GM23338 (cell line): ENCODE results near the gene DDIT3. TPM values are rescaled to one million over a fixed set of nuclear protein-coding genes. Genes with fewer than 3 reads are reported as not detected.

Experiments used
- ATAC-seq: fragments of 200-7000 bp; cut with Tn5 transposase; 3 replicates; pipeline ENCODE4 v1.9.1; 2020
- DNase-seq: peaks from one replicate; pipeline ENCODE4 v3.0.0-alpha.2; 2015; ENCODE audit warnings: low spot score
- H2AFZ ChIP-seq: fragments of 200-600 bp; sonication (generic); 2 replicates; pipeline ENCODE4 v1.8.0; 2016; ENCODE audit warnings: antibody characterized with exemption, mild to moderate bottlenecking, moderate library complexity
- H3F3A ChIP-seq: fragments of 200-600 bp; sonication (generic); replicated peaks from 2 replicates; pipeline ENCODE4 v1.8.0; 2017; ENCODE audit warnings: antibody characterized with exemption, mixed run types, low read depth
- H3K27ac ChIP-seq: fragments of 200-600 bp; sonication (generic); 2 replicates; pipeline ENCODE4 v1.6.1; 2016; ENCODE audit warnings: low read depth
- H3K27me3 ChIP-seq: fragments of 200-600 bp; sonication (generic); 2 replicates; pipeline ENCODE4 v1.8.0; 2016; ENCODE audit warnings: mild to moderate bottlenecking, mixed run types, moderate library complexity; ENCODE audit not compliant: insufficient read depth
- H3K36me3 ChIP-seq: fragments of 200-600 bp; sonication (generic); 2 replicates; pipeline ENCODE4 v1.8.0; 2016; ENCODE audit warnings: mild to moderate bottlenecking; ENCODE audit not compliant: insufficient read depth
- H3K4me1 ChIP-seq: fragments of 200-600 bp; sonication (generic); 2 replicates; pipeline ENCODE4 v1.8.0; 2016; ENCODE audit warnings: mild to moderate bottlenecking, moderate library complexity; ENCODE audit not compliant: insufficient read depth
- H3K4me2 ChIP-seq: fragments of 200-600 bp; sonication (generic); 2 replicates; pipeline ENCODE4 v1.7.1; 2017; ENCODE audit warnings: mixed run types
- H3K4me3 ChIP-seq: fragments of 200-600 bp; sonication (generic); 2 replicates; pipeline ENCODE4 v1.6.1; 2016; ENCODE audit warnings: mixed run types
- H3K79me2 ChIP-seq: fragments of 200-600 bp; sonication (generic); replicated peaks from 2 replicates; pipeline ENCODE4 v1.8.0; 2017; ENCODE audit warnings: mild to moderate bottlenecking; ENCODE audit not compliant: insufficient read depth
- H3K9me2 ChIP-seq: fragments of 200-600 bp; sonication (generic); 2 replicates; pipeline ENCODE4 v1.8.0; 2017; ENCODE audit not compliant: insufficient read depth
- H4K20me1 ChIP-seq: fragments of 200-600 bp; sonication (generic); replicated peaks from 2 replicates; pipeline ENCODE4 v1.8.0; 2017; ENCODE audit warnings: mild to moderate bottlenecking; ENCODE audit not compliant: insufficient read depth
- H3K27ac Mint-ChIP-seq: 2 replicates; pipeline ENCODE4 v1.8.0; 2020; ENCODE audit warnings: inconsistent platforms, mild to moderate bottlenecking, moderate library complexity, mixed read lengths
- H3K27me3 Mint-ChIP-seq: 3 replicates; pipeline ENCODE4 v1.8.0; 2022; ENCODE audit warnings: low read depth, mild to moderate bottlenecking, moderate library complexity, mixed read lengths, inconsistent platforms; ENCODE audit not compliant: insufficient read depth, poor library complexity
- H3K36me3 Mint-ChIP-seq: 3 replicates; pipeline ENCODE4 v1.8.0; 2021; ENCODE audit warnings: low read depth, mild to moderate bottlenecking, inconsistent platforms, moderate library complexity, mixed read lengths
- H3K4me1 Mint-ChIP-seq: 3 replicates; pipeline ENCODE4 v1.8.0; 2020; ENCODE audit warnings: mild to moderate bottlenecking, inconsistent platforms, mixed read lengths
- H3K4me3 Mint-ChIP-seq: 3 replicates; pipeline ENCODE4 v1.8.0; 2021; ENCODE audit warnings: moderate library complexity, mild to moderate bottlenecking, inconsistent platforms, mixed read lengths
- H3K9me3 Mint-ChIP-seq: 3 replicates; pipeline ENCODE4 v1.8.0; 2020; ENCODE audit warnings: moderate library complexity, mild to moderate bottlenecking, inconsistent platforms, mixed read lengths
- CREB1 ChIP-seq: fragments of 250-450 bp; sonication (Bioruptor Pico); IDR thresholded peaks from 2 replicates; pipeline ENCODE4 v1.5.0; 2020; ENCODE audit warnings: low read depth, mild to moderate bottlenecking, moderate library complexity
- EZH2 ChIP-seq: fragments of 200-600 bp; sonication (generic); IDR thresholded peaks from one replicate; pipeline ENCODE4 v1.8.0; 2017; ENCODE audit warnings: antibody characterized with exemption, mild to moderate bottlenecking, low read depth; ENCODE audit not compliant: unreplicated experiment
- EZH2phosphoT487 ChIP-seq: fragments of 200-600 bp; sonication (generic); IDR thresholded peaks from one replicate; pipeline ENCODE4 v1.8.1; 2018; ENCODE audit warnings: antibody characterized with exemption; ENCODE audit not compliant: unreplicated experiment
- JUNB ChIP-seq: IDR thresholded peaks from one replicate; pipeline ENCODE4 v1.6.1; 2016; ENCODE audit warnings: antibody characterized with exemption; ENCODE audit not compliant: unreplicated experiment
- NANOG ChIP-seq: IDR thresholded peaks from 2 replicates; pipeline ENCODE4 v1.6.1; 2016; ENCODE audit warnings: antibody characterized with exemption, borderline replicate concordance
- POLR2AphosphoS5 ChIP-seq: IDR thresholded peaks from 2 replicates; pipeline ENCODE4 v1.6.1; 2016; ENCODE audit warnings: antibody characterized with exemption, low read depth
- REST ChIP-seq: IDR thresholded peaks from one replicate; pipeline ENCODE4 v1.6.1; 2018; ENCODE audit warnings: antibody characterized with exemption; ENCODE audit not compliant: unreplicated experiment
- STAT1 ChIP-seq: IDR thresholded peaks from one replicate; pipeline ENCODE4 v1.6.1; 2016; ENCODE audit warnings: antibody characterized with exemption; ENCODE audit not compliant: unreplicated experiment
- ZNF114 ChIP-seq: fragments of 250-450 bp; sonication (Bioruptor Pico); IDR thresholded peaks from 2 replicates; pipeline ENCODE4 v1.5.0; 2020; ENCODE audit warnings: mild to moderate bottlenecking, moderate library complexity
- ZNF331 ChIP-seq: fragments of 250-450 bp; sonication (Bioruptor Pico); IDR thresholded peaks from 2 replicates; pipeline ENCODE4 v1.5.0; 2020; ENCODE audit warnings: low read depth, mild to moderate bottlenecking, moderate library complexity
- polyA plus RNA-seq: library from polyadenylated mRNA; unstranded; fragments of >200 nt; fragmentation: Nextera tagmentation; extraction: Ambion mirVana; gene quantifications from 2 replicates; pipeline ENCODE4 v1.2.1, GENCODE V29; 2016
- total RNA-seq: library from RNA; depleted of rRNA; stranded (reverse); fragments of >200 nt; shearing (Covaris generic); gene quantifications from 2 replicates; pipeline ENCODE4 v1.2.3, GENCODE V29; 2014
- TF ChIP-seq, protein P1 (sequence below), 2 experiments: fragments of 200-600 bp in 1 of 2; sonication (generic) in 1 of 2; conservative IDR thresholded peaks; 2 replicates each; pipeline versions ENCODE4 v1.5.1 to v1.6.1; 2016 to 2017; ENCODE audit warnings: antibody characterized with exemption in 2 of 2, low read depth in 2 of 2, mild to moderate bottlenecking in 2 of 2, moderate library complexity in 1 of 2
- TF ChIP-seq, protein P2 (sequence below): IDR thresholded peaks from 2 replicates; pipeline ENCODE4 v1.6.1; 2016; ENCODE audit warnings: antibody characterized with exemption
- TF ChIP-seq, protein P3 (sequence below): fragments of 250-450 bp; sonication (Bioruptor Pico); IDR thresholded peaks from 2 replicates; pipeline ENCODE4 v1.5.0; 2020; ENCODE audit warnings: mild to moderate bottlenecking, moderate library complexity

Gene DDIT3
- total and polyA plus RNA-seq, 2 experiments from 2014 or later = 3.9 to 12.5 TPM

- Histone ChIP-seq H3K79me2 (no peaks in the 10 kb centered on the region), H3K4me2 (no peak overlapping the region), H3K27ac (no peak overlapping the region), H3K36me3 (no peaks in the 10 kb centered on the region), H3K27me3 (peaks cover 11% of the 10 kb centered on the region), H3K4me1 (peaks cover 4% of the 10 kb centered on the region), H2AFZ (no peak overlapping the region), H3K9me2 (no peaks in the 10 kb centered on the region), H4K20me1 (no peaks in the 10 kb centered on the region; the same call in 1 of the 2 replicates), H3K4me3 (no peak overlapping the region), H3F3A (0 out of 2 replicates have a peak, but pooled peaks cover 3% of the 10 kb centered on the region)
- Mint-ChIP-seq H3K4me3 (no peak overlapping the region; the same call in 2 of the 3 replicates), H3K27me3 (peaks cover 25% of the 10 kb centered on the region), H3K27ac (no peak overlapping the region), H3K4me1 (peaks cover 8% of the 10 kb centered on the region), H3K9me3 (no peaks in the 10 kb centered on the region; the same call in 2 of the 3 replicates), H3K36me3 (peaks cover 13% of the 10 kb centered on the region; the same call in 2 of the 3 replicates)
- DNase-seq (no peak), ATAC-seq (no peak)
- TF ChIP-seq EZH2 = no peak
- TF ChIP-seq REST = no peak
- no peak for TF ChIP-seq EZH2phosphoT487
- no peak for TF ChIP-seq ZNF331
- TF ChIP-seq STAT1 = no peak
- TF ChIP-seq, protein P1, sequence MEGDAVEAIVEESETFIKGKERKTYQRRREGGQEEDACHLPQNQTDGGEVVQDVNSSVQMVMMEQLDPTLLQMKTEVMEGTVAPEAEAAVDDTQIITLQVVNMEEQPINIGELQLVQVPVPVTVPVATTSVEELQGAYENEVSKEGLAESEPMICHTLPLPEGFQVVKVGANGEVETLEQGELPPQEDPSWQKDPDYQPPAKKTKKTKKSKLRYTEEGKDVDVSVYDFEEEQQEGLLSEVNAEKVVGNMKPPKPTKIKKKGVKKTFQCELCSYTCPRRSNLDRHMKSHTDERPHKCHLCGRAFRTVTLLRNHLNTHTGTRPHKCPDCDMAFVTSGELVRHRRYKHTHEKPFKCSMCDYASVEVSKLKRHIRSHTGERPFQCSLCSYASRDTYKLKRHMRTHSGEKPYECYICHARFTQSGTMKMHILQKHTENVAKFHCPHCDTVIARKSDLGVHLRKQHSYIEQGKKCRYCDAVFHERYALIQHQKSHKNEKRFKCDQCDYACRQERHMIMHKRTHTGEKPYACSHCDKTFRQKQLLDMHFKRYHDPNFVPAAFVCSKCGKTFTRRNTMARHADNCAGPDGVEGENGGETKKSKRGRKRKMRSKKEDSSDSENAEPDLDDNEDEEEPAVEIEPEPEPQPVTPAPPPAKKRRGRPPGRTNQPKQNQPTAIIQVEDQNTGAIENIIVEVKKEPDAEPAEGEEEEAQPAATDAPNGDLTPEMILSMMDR (conservative IDR thresholded peaks at IDR 0.05; ENCODE audit: low read depth in 2 of 2) = no peak
- no peak for TF ChIP-seq JUNB
- TF ChIP-seq, protein P2, sequence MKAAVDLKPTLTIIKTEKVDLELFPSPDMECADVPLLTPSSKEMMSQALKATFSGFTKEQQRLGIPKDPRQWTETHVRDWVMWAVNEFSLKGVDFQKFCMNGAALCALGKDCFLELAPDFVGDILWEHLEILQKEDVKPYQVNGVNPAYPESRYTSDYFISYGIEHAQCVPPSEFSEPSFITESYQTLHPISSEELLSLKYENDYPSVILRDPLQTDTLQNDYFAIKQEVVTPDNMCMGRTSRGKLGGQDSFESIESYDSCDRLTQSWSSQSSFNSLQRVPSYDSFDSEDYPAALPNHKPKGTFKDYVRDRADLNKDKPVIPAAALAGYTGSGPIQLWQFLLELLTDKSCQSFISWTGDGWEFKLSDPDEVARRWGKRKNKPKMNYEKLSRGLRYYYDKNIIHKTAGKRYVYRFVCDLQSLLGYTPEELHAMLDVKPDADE = no peak
- no peak for TF ChIP-seq NANOG
- TF ChIP-seq POLR2AphosphoS5 = no peak
- TF ChIP-seq CREB1 = no peak
- TF ChIP-seq ZNF114 (CRISPR knock-in tag) = no peak
- TF ChIP-seq, protein P3, sequence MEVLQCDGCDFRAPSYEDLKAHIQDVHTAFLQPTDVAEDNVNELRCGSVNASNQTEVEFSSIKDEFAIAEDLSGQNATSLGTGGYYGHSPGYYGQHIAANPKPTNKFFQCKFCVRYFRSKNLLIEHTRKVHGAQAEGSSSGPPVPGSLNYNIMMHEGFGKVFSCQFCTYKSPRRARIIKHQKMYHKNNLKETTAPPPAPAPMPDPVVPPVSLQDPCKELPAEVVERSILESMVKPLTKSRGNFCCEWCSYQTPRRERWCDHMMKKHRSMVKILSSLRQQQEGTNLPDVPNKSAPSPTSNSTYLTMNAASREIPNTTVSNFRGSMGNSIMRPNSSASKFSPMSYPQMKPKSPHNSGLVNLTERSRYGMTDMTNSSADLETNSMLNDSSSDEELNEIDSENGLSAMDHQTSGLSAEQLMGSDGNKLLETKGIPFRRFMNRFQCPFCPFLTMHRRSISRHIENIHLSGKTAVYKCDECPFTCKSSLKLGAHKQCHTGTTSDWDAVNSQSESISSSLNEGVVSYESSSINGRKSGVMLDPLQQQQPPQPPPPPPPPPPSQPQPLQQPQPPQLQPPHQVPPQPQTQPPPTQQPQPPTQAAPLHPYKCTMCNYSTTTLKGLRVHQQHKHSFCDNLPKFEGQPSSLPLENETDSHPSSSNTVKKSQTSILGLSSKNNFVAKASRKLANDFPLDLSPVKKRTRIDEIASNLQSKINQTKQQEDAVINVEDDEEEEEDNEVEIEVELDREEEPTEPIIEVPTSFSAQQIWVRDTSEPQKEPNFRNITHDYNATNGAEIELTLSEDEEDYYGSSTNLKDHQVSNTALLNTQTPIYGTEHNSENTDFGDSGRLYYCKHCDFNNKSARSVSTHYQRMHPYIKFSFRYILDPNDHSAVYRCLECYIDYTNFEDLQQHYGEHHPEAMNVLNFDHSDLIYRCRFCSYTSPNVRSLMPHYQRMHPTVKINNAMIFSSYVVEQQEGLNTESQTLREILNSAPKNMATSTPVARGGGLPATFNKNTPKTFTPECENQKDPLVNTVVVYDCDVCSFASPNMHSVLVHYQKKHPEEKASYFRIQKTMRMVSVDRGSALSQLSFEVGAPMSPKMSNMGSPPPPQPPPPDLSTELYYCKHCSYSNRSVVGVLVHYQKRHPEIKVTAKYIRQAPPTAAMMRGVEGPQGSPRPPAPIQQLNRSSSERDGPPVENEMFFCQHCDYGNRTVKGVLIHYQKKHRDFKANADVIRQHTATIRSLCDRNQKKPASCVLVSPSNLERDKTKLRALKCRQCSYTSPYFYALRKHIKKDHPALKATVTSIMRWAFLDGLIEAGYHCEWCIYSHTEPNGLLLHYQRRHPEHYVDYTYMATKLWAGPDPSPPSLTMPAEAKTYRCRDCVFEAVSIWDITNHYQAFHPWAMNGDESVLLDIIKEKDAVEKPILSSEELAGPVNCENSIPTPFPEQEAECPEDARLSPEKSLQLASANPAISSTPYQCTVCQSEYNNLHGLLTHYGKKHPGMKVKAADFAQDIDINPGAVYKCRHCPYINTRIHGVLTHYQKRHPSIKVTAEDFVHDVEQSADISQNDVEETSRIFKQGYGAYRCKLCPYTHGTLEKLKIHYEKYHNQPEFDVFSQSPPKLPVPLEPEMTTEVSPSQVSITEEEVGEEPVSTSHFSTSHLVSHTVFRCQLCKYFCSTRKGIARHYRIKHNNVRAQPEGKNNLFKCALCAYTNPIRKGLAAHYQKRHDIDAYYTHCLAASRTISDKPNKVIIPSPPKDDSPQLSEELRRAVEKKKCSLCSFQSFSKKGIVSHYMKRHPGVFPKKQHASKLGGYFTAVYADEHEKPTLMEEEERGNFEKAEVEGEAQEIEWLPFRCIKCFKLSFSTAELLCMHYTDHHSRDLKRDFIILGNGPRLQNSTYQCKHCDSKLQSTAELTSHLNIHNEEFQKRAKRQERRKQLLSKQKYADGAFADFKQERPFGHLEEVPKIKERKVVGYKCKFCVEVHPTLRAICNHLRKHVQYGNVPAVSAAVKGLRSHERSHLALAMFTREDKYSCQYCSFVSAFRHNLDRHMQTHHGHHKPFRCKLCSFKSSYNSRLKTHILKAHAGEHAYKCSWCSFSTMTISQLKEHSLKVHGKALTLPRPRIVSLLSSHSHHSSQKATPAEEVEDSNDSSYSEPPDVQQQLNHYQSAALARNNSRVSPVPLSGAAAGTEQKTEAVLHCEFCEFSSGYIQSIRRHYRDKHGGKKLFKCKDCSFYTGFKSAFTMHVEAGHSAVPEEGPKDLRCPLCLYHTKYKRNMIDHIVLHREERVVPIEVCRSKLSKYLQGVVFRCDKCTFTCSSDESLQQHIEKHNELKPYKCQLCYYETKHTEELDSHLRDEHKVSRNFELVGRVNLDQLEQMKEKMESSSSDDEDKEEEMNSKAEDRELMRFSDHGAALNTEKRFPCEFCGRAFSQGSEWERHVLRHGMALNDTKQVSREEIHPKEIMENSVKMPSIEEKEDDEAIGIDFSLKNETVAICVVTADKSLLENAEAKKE (CRISPR knock-in tag) = no peak
Observed at GRCh38 chr12:57467915-57468314, 52.4 kb downstream of the DDIT3 start.
